HCT116 (cell line): ENCODE results near the gene TEX101.

Source experiments
- CTCF ChIP-seq, 3 experiments: fragments of 200-600 bp in 1 of 3; sonication (generic) in 1 of 3; IDR thresholded peaks in 2 of 3; conservative IDR thresholded peaks in 1 of 3; 2 replicates each; pipeline ENCODE4 v1.5.1; 2012 to 2017; ENCODE audit warnings: low read depth in 2 of 3, low read length in 2 of 3, antibody characterized with exemption in 1 of 3, borderline replicate concordance in 1 of 3, control low read depth in 1 of 3, mild to moderate bottlenecking in 1 of 3, mixed read lengths in 1 of 3, mixed run types in 1 of 3, moderate library complexity in 1 of 3; ENCODE audit not compliant: insufficient read depth in 1 of 3
- EZH2 ChIP-seq: fragments of 200-600 bp; sonication (generic); IDR thresholded peaks from 2 replicates; pipeline ENCODE4 v1.6.1; 2017; ENCODE audit warnings: antibody characterized with exemption, mixed run types
- POLR2AphosphoS5 ChIP-seq: IDR thresholded peaks from 2 replicates; pipeline ENCODE4 v1.6.1; 2011; ENCODE audit warnings: mild to moderate bottlenecking, low read depth, low read length, moderate library complexity

- TF ChIP-seq CTCF (IDR thresholded peaks at IDR 0.05 in 2 of 3, conservative IDR thresholded peaks at IDR 0.05 in 1 of 3; ENCODE audit: borderline replicate concordance in 1 of 3, insufficient read depth in 1 of 3, low read depth in 2 of 3, low read length in 2 of 3) (no peak), EZH2 (no peak), POLR2AphosphoS5 (no peak)
These were observed 52.1 kb downstream of the TEX101 start for GRCh38 chr19:43466793-43467192.
